HG02610 (cell line): ENCODE data around the gene ZC3H13.
A peak's percentile ranks its signal among the peaks of the same experiment; 100 is the strongest.

Source experiments
- ATAC-seq: cut with Tn5 transposase; IDR thresholded peaks from one replicate; pipeline ENCODE4 v1.9.1; 2021; ENCODE audit warnings: mild to moderate bottlenecking, moderate library complexity; ENCODE audit not compliant: unreplicated experiment

Gene ZC3H13

GRCh38 chr13:46071590-46072249 is 19.2 kb upstream of the ZC3H13 start:
- peak; percentile 77 for ATAC-seq

- no peak for ATAC-seq
Measured at GRCh38 chr13:46063292-46063691, 10.7 kb upstream of the ZC3H13 start.

- no peak for ATAC-seq
Measured at GRCh38 chr13:46062185-46062584, 9.6 kb upstream of the ZC3H13 start.

GRCh38 chr13:46059405-46059804 is 6.9 kb upstream of the ZC3H13 start:
- no peak for ATAC-seq

- ATAC-seq: no peak
Measured at GRCh38 chr13:46058268-46058667, 5.7 kb upstream of the ZC3H13 start.

- no peak for ATAC-seq
Measured at GRCh38 chr13:46057256-46058015, 4.9 kb upstream of the ZC3H13 start.

- no peak for ATAC-seq
Measured at GRCh38 chr13:46053162-46054012, 841 bp upstream of the ZC3H13 start.

GRCh38 chr13:46051968-46052318 is 603 bp downstream of the ZC3H13 start:
- no peak for ATAC-seq

GRCh38 chr13:46050771-46051170 is 1.8 kb downstream of the ZC3H13 start:
- ATAC-seq: no peak

GRCh38 chr13:46045424-46045823 is 7.1 kb downstream of the ZC3H13 start:
- ATAC-seq: no peak

GRCh38 chr13:46043647-46044046 is 8.9 kb downstream of the ZC3H13 start:
- no peak for ATAC-seq

- no peak for ATAC-seq
Measured at GRCh38 chr13:46041419-46041839, 11.1 kb downstream of the ZC3H13 start.

GRCh38 chr13:46040763-46041162 is 11.8 kb downstream of the ZC3H13 start:
- no peak for ATAC-seq

GRCh38 chr13:46039411-46040182 is 12.9 kb downstream of the ZC3H13 start:
- no peak for ATAC-seq

- no peak for ATAC-seq
Measured at GRCh38 chr13:46038296-46038695, 14.2 kb downstream of the ZC3H13 start.

- ATAC-seq: no peak
Measured at GRCh38 chr13:46035066-46035465, 17.5 kb downstream of the ZC3H13 start.

- no peak for ATAC-seq
Measured at GRCh38 chr13:46032341-46032740, 20.2 kb downstream of the ZC3H13 start.

- ATAC-seq: no peak
Measured at GRCh38 chr13:46031581-46032263, 20.8 kb downstream of the ZC3H13 start.

GRCh38 chr13:46025157-46025556 is 27.4 kb downstream of the ZC3H13 start:
- no peak for ATAC-seq

- no peak for ATAC-seq
Measured at GRCh38 chr13:46022481-46022880, 30.1 kb downstream of the ZC3H13 start.
